ENCODE results near the gene NAALADL2.

DNA sequence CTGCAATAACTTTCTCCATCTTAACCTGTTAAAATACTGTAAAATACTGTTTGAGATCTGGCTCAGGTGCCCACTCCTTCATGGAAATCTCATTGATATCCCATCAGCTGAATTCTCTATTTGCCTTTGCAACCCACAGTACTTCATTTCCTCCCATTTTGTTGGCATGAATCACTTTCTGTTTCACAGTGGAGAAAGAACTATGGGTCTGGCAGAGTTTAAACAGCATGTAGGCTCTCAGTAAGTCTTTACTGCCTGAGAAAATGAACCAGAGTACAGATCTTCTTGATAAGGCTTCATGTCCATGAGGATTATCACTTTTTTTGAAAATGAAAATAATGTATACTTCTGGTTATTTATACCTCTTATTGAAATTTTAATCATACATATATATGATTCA, 245.9 kb downstream of the NAALADL2 start:
- TF ChIP-seq POLR2A (IDR thresholded peaks at IDR 0.05) (no peak), POLR2AphosphoS5 (IDR thresholded peaks at IDR 0.05) (no peak)
- TF ChIP-seq, protein P1, sequence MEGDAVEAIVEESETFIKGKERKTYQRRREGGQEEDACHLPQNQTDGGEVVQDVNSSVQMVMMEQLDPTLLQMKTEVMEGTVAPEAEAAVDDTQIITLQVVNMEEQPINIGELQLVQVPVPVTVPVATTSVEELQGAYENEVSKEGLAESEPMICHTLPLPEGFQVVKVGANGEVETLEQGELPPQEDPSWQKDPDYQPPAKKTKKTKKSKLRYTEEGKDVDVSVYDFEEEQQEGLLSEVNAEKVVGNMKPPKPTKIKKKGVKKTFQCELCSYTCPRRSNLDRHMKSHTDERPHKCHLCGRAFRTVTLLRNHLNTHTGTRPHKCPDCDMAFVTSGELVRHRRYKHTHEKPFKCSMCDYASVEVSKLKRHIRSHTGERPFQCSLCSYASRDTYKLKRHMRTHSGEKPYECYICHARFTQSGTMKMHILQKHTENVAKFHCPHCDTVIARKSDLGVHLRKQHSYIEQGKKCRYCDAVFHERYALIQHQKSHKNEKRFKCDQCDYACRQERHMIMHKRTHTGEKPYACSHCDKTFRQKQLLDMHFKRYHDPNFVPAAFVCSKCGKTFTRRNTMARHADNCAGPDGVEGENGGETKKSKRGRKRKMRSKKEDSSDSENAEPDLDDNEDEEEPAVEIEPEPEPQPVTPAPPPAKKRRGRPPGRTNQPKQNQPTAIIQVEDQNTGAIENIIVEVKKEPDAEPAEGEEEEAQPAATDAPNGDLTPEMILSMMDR (IDR thresholded peaks at IDR 0.05), result no peak

Data from upper lobe of left lung (tissue), 4 donors.